GM12873 (cell line): ENCODE measurements around the gene UBA6.

Experiments used
- CTCF ChIP-seq: IDR thresholded peaks from 2 replicates; pipeline ENCODE4 v1.5.1; 2012; ENCODE audit warnings: low read depth, mild to moderate bottlenecking, moderate library complexity, low read length, control low read depth; ENCODE audit not compliant: insufficient read depth; ENCODE audit errors: missing control alignments

The UBA6 gene

DNA sequence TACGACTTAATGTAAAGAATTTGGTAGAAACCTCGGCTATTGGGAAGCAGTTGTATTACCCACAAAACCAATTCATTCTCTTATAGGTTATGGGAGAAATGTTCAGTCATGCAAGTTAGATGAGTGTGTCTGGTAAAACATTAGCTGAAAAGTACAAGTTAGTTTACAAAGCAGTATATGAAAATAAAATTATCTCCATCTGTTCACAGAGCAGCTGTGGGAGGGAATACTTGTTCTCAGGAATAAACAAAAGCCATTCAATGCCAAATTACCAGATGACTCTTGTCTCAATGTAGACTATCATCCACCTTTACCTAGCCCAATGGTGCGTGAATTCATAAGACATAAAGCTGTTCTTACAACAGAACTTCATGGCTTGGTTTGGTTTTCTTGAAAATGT lies 113.8 kb downstream of the UBA6 start:
- no peak for TF ChIP-seq CTCF

DNA sequence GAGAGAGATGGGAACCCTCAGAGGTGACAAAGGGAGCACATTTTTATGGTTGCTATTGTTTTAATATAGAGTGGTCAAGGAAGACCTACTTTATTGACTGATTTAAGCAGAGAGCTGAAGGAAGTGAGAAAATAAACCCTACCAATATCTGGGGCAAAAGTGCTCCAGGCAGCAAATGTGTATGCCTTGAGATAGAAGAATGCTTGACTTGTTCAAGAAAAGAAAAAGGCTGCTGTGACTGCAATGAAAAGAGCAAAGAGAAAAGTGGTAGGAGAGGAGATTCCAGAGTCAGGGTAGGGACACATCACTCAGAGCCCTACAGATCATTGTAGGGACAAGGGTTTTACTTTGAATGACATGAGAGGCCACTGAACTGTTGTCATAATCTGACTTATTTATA lies 116.5 kb downstream of the UBA6 start:
- no peak for TF ChIP-seq CTCF

- no peak for TF ChIP-seq CTCF
These were observed 119.0 kb downstream of the UBA6 start for GRCh38 chr4:67581913-67582312.

DNA sequence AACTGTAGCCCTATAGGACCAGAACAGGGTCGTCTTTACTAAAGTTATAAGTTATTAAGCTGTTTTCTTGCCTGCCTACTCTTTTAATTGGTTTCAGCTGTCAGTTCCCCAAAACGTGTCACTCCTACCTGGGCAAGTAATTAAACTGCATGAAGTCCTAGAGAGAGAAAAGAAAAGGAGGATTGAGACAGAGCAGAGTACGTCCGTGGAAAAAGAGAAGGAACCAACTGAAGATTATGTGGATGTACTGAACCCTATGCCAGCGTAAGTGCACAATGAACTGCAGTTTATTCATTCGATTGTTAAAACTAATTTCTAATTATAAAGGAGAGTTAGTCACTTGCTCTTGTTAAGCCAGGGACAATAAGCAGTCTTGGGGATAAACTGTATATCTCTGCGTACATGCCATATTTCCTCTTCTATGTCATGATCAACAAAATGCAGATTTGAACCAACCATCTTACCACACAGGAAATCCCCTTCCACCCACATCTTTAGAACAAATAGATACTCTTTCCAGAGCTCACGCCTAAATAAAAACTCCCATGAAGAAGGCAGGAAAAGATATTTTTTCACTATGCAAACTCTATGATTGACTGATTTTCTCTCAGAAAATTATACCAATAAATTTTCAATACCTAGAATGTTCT lies 119.6 kb downstream of the UBA6 start:
- TF ChIP-seq CTCF, result no peak

GRCh38 chr4:67580577-67580976 lies 120.4 kb downstream of the UBA6 start:
- no peak for TF ChIP-seq CTCF

DNA sequence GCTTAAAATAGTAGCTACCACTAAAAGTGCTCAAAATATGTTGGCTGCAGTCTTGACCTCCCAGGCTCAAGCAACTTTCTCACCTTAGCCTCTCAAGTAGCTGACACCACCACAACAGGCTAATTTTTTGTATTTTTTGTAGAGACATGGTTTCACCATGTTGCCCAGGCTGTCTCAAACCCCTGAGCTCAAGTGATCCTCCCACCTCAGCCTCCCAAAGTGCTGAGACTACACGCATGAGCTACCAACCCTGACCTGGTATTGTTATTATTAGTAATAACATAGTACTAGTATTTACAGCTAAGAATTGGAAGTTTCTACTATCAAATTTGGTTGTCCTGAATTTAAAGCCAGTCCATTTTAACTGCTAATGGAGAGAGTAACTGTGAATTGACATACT lies 124.4 kb downstream of the UBA6 start:
- TF ChIP-seq CTCF, result no peak

DNA sequence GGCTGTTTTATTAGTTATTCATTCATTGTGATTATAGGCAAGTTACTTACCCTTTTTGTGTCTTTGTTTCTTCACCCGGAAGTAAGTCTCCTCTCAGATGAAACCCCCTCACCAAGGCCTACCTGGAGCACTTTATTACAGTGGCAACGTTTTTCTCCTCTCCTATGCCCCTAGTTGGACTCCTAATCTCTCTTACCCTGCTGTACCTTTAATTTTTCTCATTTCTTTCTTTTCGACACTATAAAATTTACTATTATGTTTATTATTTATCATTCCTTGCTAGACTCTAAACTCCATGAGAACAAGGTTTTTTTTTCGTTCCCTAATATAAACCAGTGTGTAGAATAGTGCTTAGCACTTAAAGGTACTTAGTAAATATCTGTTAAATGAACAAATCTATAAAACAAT lies 124.9 kb downstream of the UBA6 start:
- TF ChIP-seq CTCF, result no peak
